WTC11 (cell line): ENCODE results near the gene CCDC28A. TPM values are rescaled to one million over a fixed set of nuclear protein-coding genes. Genes with fewer than 3 reads are reported as not detected.

Experiments used
- ATAC-seq: fragments of 200-7000 bp; cut with Tn5 transposase; 2 replicates; pipeline ENCODE4 v1.10.0; 2021; ENCODE audit warnings: mild to moderate bottlenecking, moderate library complexity
- CTCF ChIA-PET: fragments of 300-600 bp; sonication (Branson Sonifier 250); formaldehyde crosslinking; loops from one replicate; lab custom pipeline; 2021; ENCODE audit warnings: antibody characterized with exemption; lab: Charles Lee
- POLR2A ChIA-PET: fragments of 350-600 bp; sonication (Branson Sonifier 250); formaldehyde crosslinking; loops from one replicate; lab custom pipeline; 2021; ENCODE audit warnings: antibody characterized with exemption; lab: Charles Lee
- DNase-seq: peaks from one replicate; pipeline ENCODE4 v3.0.0; 2021; ENCODE audit warnings: low spot score
- H3K27ac Mint-ChIP-seq: 2 replicates; pipeline ENCODE4 v1.8.0; 2021; ENCODE audit warnings: mixed read lengths
- H3K27me3 Mint-ChIP-seq: 2 replicates; pipeline ENCODE4 v1.8.0; 2021; ENCODE audit warnings: low read depth, mild to moderate bottlenecking, moderate library complexity, mixed read lengths
- H3K36me3 Mint-ChIP-seq: 2 replicates; pipeline ENCODE4 v1.8.0; 2021; ENCODE audit warnings: mixed read lengths
- H3K4me1 Mint-ChIP-seq: 2 replicates; pipeline ENCODE4 v1.8.0; 2022; ENCODE audit warnings: mixed read lengths
- H3K4me3 Mint-ChIP-seq: 2 replicates; pipeline ENCODE4 v1.8.0; 2021; ENCODE audit warnings: mild to moderate bottlenecking, moderate library complexity, mixed read lengths
- H3K9me3 Mint-ChIP-seq: 2 replicates; pipeline ENCODE4 v1.8.0; 2021; ENCODE audit warnings: mixed read lengths
- AFF4 ChIP-seq: sonication (generic); formaldehyde crosslinking; IDR thresholded peaks from 2 replicates; pipeline ENCODE4 v1.8.1; 2023; ENCODE audit warnings: mild to moderate bottlenecking, missing genetic modification reagents, borderline replicate concordance
- ATF6 ChIP-seq: sonication (generic); formaldehyde crosslinking; IDR thresholded peaks from 2 replicates; pipeline ENCODE4 v1.8.1; 2023; ENCODE audit warnings: mild to moderate bottlenecking, missing genetic modification reagents
- CBFB ChIP-seq: sonication (generic); formaldehyde crosslinking; IDR thresholded peaks from 2 replicates; pipeline ENCODE4 v1.8.1; 2022; ENCODE audit warnings: mild to moderate bottlenecking, low read depth, missing genetic modification reagents
- CREM ChIP-seq: sonication (generic); formaldehyde crosslinking; IDR thresholded peaks from 2 replicates; pipeline ENCODE4 v1.8.1; 2022; ENCODE audit warnings: mild to moderate bottlenecking, missing genetic modification reagents, moderate library complexity
- ERG ChIP-seq: fragments of 250-450 bp; sonication (Bioruptor Pico); IDR thresholded peaks from 2 replicates; pipeline ENCODE4 v1.8.0; 2021; ENCODE audit warnings: mild to moderate bottlenecking
- FOXP4 ChIP-seq: sonication (generic); formaldehyde crosslinking; IDR thresholded peaks from 2 replicates; pipeline ENCODE4 v1.8.0; 2022; ENCODE audit warnings: mild to moderate bottlenecking, missing genetic modification reagents
- GABPB1 ChIP-seq: sonication (generic); formaldehyde crosslinking; IDR thresholded peaks from 2 replicates; pipeline ENCODE4 v1.8.1; 2023; ENCODE audit warnings: mild to moderate bottlenecking, missing genetic modification reagents
- HMGA2 ChIP-seq: fragments of 250-450 bp; sonication (Bioruptor Pico); IDR thresholded peaks from 2 replicates; pipeline ENCODE4 v1.4.0; 2021; ENCODE audit warnings: mild to moderate bottlenecking, moderate library complexity
- JAZF1 ChIP-seq: fragments of 250-450 bp; sonication (Bioruptor Pico); IDR thresholded peaks from 2 replicates; pipeline ENCODE4 v1.9.0; 2021; ENCODE audit warnings: moderate library complexity, mild to moderate bottlenecking, inconsistent platforms
- MLX ChIP-seq: sonication (generic); formaldehyde crosslinking; IDR thresholded peaks from 2 replicates; pipeline ENCODE4 v1.8.1; 2023; ENCODE audit warnings: mild to moderate bottlenecking, missing genetic modification reagents, moderate library complexity
- NFYB ChIP-seq: sonication (generic); formaldehyde crosslinking; conservative IDR thresholded peaks from 2 replicates; pipeline ENCODE4 v1.8.0; 2022; ENCODE audit warnings: low read depth, missing genetic modification reagents
- NR3C1 ChIP-seq: sonication (generic); formaldehyde crosslinking; conservative IDR thresholded peaks from 2 replicates; pipeline ENCODE4 v1.8.1; 2023; ENCODE audit warnings: low read depth, mild to moderate bottlenecking, missing genetic modification reagents
- SMAD4 ChIP-seq: sonication (generic); formaldehyde crosslinking; IDR thresholded peaks from 2 replicates; pipeline ENCODE4 v1.8.0; 2022; ENCODE audit warnings: mild to moderate bottlenecking, missing genetic modification reagents
- TEAD4 ChIP-seq: sonication (generic); formaldehyde crosslinking; IDR thresholded peaks from 2 replicates; pipeline ENCODE4 v1.8.0; 2022; ENCODE audit warnings: mild to moderate bottlenecking, missing genetic modification reagents
- TP53 ChIP-seq: sonication (generic); formaldehyde crosslinking; IDR thresholded peaks from 2 replicates; pipeline ENCODE4 v1.8.1; 2023; ENCODE audit warnings: mild to moderate bottlenecking, missing genetic modification reagents
- ZBTB21 ChIP-seq: sonication (generic); formaldehyde crosslinking; IDR thresholded peaks from 2 replicates; pipeline ENCODE4 v1.8.1; 2023; ENCODE audit warnings: mild to moderate bottlenecking, missing genetic modification reagents, borderline replicate concordance
- ZNF425 ChIP-seq: fragments of 250-450 bp; sonication (Bioruptor Pico); conservative IDR thresholded peaks from 2 replicates; pipeline ENCODE4 v1.9.0; 2021; ENCODE audit warnings: mild to moderate bottlenecking
- ZNF532 ChIP-seq: fragments of 250-450 bp; sonication (Bioruptor Pico); IDR thresholded peaks from 2 replicates; pipeline ENCODE4 v1.9.0; 2021; ENCODE audit warnings: mild to moderate bottlenecking, borderline replicate concordance
- ZSCAN18 ChIP-seq: fragments of 250-450 bp; sonication (Bioruptor Pico); IDR thresholded peaks from 2 replicates; pipeline ENCODE4 v2.1.2; 2022; ENCODE audit warnings: mild to moderate bottlenecking, moderate library complexity
- total RNA-seq: library from RNA; stranded (reverse); gene quantifications from 3 replicates; pipeline ENCODE4 v1.2.3, GENCODE V29; 2021

The CCDC28A gene
- total RNA-seq, 1 experiment from 2014 or later, result 8.7 TPM

- no peak for TF ChIP-seq ZSCAN18 (CRISPR knock-in tag)
- TF ChIP-seq NFYB (CRISPR knock-in tag), result no peak
- no peak for TF ChIP-seq CREM
- TF ChIP-seq ZBTB21 (CRISPR knock-in tag), result no peak
- TF ChIP-seq GABPB1 (CRISPR knock-in tag), result no peak
- TF ChIP-seq ERG (CRISPR knock-in tag), result no peak
- TF ChIP-seq ZNF532, result no peak
- no peak for TF ChIP-seq TEAD4 (CRISPR knock-in tag)
These were observed 3.1 kb downstream of the CCDC28A start (continued) for GRCh38 chr6:138776659-138777058.

- POLR2A ChIA-PET, result no interaction called here
- no peak for DNase-seq
- CTCF ChIA-PET, result no interaction called here
- no peak overlapping the region for H3K27ac Mint-ChIP-seq
- H3K4me3 Mint-ChIP-seq, result no peak overlapping the region
- H3K27me3 Mint-ChIP-seq, result no peaks in the 10 kb centered on the region
- peaks cover 6% of the 10 kb centered on the region; the same call in 1 of the 2 replicates for H3K4me1 Mint-ChIP-seq
- no peaks in the 10 kb centered on the region for H3K9me3 Mint-ChIP-seq
- no peak for ATAC-seq
- no peaks in the 10 kb centered on the region for H3K36me3 Mint-ChIP-seq
- TF ChIP-seq SMAD4 (no peak), HMGA2 (CRISPR knock-in tag) (no peak), AFF4 (CRISPR knock-in tag) (no peak), ZNF425 (CRISPR knock-in tag) (no peak), ATF6 (no peak), NR3C1 (CRISPR knock-in tag) (no peak), JAZF1 (CRISPR knock-in tag) (no peak), MLX (no peak), CBFB (no peak), TP53 (CRISPR knock-in tag) (no peak), FOXP4 (no peak)
These were observed 4.8 kb downstream of the CCDC28A start for GRCh38 chr6:138778331-138778730.
